Stimulated activated CD4-positive, alpha-beta T cell treated with anti-CD3 and anti-CD28 coated beads, Interleukin-1b, Interleukin-23, amount 100 ng/mL, for 4 hours (primary cell): ENCODE results near the gene MFGE8.
"Not testable (repeated sequence)": the region's sequence is repeated elsewhere in the genome, so short reads cannot be mapped to it uniquely, and the experiment has no call there.

Experiments used
- DNase-seq, 2 donors: peaks; one replicate each; pipeline ENCODE4 v3.0.0-alpha.2; 2020; ENCODE audit warnings: low read depth in 2 of 2

The MFGE8 gene, protein sequence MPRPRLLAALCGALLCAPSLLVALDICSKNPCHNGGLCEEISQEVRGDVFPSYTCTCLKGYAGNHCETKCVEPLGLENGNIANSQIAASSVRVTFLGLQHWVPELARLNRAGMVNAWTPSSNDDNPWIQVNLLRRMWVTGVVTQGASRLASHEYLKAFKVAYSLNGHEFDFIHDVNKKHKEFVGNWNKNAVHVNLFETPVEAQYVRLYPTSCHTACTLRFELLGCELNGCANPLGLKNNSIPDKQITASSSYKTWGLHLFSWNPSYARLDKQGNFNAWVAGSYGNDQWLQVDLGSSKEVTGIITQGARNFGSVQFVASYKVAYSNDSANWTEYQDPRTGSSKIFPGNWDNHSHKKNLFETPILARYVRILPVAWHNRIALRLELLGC

DNA sequence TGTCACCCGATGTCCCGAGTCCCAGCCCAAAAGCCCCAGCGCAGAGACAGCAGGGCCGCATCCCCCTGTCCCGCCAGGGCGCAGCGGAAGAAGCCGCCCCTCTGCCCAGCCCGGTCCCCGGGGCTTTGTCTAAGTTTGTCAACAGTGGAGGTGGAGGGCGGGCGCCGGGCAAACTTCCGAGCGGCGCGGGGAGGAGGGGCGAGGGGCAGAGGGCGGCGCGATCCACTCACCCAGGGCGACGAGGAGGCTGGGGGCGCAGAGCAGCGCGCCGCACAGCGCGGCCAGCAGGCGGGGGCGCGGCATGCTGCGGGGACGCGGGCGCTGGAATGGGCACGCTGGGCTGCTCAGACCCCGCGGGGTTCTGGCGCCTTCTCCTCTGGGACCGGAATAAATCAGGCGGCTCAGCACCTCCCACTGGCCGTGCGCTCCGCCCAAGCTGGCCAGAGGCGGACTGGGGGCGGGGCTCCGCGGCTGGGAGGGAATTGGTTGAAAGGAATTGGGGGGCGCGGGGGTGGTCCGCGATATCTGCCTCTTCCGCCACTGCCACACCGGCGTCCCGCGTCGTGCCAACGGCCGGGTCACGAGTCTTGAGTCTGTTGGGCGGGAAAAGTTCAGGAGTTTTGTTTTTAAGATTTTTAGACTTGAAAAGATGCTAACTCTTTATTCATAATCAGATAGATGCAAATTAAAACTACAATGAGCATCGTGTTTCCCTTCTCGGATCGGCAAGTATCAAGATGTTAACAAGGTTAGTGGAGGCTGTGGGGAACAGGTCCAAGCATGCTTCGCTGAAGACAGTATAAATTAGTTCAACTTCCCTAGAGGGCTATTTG, at the start of gene MFGE8:
Gene MFGE8, minus strand, starts transcription at position 363 of the 833 bp plus-strand sequence. Its CDS starts 60 bp downstream, at position 303.
- DNase-seq, result peak; percentile 55 to 66

DNA sequence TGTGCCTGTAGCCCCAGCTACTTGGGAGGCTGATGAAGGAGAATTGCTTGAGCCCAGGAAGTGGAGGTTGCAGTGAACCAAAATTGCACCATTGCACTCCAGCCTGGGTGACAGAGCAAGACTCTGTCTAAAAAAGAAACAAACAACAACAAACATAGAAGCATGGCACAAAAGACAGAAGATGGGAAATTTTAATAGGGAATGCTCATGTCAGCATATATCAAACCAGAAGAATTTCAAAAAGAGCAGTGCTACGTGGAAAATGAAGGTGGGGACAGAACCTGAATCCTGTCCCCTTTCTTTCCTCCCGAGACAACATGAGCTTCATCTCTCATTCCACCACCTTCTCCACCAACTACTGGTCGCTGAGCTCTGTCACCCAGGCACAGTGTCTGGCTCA, 46.3 kb upstream of the MFGE8 start:
- DNase-seq, result no peak

DNA sequence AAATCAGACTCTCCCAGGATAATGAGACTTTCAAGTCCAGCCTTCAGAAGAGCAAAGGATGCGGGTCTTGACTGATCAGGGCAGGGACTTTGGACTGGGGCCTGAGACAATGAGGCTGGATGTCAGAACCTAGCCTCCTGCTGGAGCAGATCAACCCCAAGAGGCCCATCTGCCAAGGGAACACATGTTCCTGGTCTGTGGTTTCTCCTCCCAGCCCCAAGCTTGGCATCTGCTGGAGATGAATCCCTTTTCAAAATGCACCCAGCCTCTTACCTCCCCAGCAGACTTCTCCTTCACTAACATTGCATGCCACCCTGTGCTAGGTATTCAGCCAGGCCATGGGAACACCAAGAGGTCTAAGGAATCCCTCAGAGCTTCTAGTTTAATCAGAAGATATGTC, 43.7 kb upstream of the MFGE8 start:
- DNase-seq, result no peak

GRCh38 chr15:88956263-88956662, 43.1 kb upstream of the MFGE8 start:
- no peak for DNase-seq

DNA sequence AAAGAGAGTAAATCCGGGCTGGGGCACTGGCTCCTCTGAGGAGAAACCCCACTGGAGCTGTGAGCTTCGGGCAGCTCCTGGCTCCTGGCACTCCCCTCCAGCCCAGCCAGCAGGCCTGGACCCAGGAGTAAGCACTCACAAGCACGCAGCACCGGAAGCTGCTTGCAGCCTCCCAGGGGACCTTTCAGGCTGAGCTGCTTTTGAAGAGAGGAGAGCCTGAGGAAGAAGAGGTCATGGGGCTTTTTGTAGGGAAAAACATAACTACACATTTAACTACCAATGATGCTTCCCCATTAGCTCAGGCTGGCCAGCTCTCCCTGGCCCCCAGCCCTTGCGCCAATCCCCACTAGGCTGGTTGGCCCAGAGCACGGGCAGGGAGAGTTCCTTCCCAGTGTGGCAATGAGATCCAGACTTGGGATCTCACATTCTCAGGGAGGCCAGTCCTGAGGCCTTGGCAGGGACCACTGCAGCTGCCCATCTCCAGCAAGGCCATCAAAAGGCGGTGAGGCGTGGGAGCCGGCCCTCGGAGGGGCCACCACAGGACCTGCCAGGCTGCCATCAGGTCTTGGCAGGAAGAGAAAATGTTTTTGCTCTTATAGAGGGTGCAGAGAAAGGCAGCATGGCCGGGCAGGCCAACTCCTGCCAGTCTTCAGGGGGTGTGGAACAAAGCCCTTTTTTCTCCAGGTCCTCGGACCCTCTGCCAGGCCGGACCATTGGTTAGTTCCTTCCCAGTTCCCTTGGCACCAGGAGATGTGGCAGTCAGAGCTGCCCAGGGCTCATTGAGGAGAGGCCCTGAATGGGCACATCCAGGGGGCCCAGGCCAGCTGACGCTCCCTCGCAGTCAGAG, 41.5 kb upstream of the MFGE8 start:
- no peak for DNase-seq

GRCh38 chr15:88950600-88951160, 37.5 kb upstream of the MFGE8 start:
- DNase-seq, result no peak

GRCh38 chr15:88949734-88950400, 36.7 kb upstream of the MFGE8 start:
- DNase-seq, result no peak

- DNase-seq, result no peak
These were observed 27.0 kb upstream of the MFGE8 start for GRCh38 chr15:88940110-88940675.

GRCh38 chr15:88939486-88939806, 26.3 kb upstream of the MFGE8 start:
- no peak for DNase-seq

DNA sequence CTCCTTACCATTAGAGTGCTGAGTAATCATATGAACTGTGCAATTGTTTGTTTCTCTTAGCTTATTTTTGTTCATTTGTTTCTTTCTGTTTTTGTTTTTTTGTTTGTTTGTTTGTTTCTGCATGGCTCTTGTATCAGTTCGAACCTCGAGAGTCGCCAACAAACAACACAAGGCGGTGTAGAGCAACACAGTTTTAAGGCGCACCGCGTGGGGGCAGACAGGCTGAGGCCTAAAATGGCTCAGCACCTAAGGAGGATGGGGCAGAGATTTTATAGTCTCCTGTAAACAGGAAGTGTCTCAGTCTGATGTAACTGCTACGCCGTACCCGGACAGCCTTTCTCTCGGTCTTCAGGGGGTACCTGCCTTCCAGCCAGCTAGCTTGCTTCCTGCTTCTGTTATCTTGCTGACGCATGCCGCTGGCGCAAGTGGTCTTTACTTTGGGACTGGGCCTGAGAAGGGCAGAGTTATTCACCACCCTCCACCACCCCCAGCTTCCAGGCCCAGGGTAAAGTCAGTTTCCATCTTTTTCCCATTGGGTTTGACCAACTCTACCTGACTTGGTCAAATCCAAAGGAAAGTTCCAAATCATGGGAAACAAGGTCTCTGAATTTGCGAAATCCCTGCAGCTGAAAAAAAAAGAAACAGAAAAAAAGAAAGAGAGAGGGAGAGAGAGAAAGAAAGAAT, 25.8 kb upstream of the MFGE8 start:
- no peak for DNase-seq

- DNase-seq, result not testable (repeated sequence)
These were observed 21.3 kb upstream of the MFGE8 start for GRCh38 chr15:88934449-88934848.

DNA sequence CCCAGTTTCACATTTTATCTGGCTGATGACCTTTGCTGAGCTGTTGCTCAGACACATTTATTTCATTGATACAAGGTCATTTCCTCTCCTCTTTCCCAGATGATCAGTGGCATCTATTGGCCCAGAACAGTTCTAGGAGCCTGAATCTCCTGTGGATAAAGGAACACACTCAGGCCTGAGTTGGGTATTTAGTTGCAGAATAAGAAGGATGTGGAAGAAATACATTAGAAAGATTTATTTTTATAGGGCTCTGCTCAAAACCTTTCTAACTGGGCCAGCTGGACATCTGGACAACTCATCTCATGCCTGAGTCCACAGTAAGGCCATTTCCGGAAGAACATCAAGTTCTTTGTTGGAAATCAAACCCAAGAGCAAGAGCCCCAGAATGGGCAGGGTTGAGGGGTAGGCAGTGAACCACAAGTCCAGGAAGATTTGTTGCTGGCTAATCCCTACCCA, 19.7 kb upstream of the MFGE8 start:
- DNase-seq, result no peak

DNA sequence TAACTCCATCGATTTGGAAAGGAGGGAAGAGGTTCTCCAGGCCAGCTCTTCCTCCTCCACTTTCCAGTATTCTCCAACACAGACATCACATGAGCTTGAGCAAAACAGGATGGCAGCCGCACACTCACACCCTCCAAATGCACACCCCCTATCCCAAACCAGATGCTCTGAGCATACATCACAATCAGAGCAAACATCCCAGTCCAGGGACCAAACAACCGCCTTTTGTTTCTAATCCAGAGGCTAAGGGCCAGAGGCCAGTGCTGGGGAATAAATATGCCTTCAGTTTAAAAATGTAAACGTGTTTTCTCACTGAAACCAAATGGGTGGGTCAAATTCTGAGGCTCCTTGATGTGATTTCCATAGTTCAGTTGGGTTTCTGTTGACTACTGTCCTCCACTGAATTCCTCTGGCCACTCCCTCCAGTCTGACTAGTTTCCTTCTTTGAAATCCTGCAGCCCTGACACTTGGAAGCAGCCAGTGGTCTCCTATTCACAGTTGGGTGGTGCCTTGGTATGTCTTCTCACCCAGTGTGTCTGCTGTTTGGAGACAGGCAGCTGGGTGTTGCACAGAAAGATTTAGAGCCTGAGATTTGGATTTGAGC, 19.2 kb upstream of the MFGE8 start:
- DNase-seq, result no peak

DNA sequence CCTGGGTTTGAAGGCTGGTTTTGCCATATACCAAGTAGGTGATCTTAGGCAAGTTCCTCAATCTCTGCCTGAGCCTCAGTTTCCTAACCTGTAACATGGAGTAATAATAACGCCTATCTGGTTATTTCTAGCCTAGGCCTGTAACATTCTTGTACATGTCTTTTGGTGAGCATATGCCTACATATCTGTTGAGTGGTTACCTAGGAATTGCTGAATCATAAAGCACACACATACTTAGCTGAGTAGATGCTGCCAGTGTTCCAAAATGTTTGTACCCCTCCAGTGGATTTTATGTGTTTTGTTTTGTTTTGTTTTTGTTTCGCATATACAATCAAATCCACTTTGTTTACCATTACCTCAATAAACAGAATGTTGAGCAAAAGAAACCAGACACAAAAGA, 17.4 kb upstream of the MFGE8 start:
- DNase-seq, result no peak

DNA sequence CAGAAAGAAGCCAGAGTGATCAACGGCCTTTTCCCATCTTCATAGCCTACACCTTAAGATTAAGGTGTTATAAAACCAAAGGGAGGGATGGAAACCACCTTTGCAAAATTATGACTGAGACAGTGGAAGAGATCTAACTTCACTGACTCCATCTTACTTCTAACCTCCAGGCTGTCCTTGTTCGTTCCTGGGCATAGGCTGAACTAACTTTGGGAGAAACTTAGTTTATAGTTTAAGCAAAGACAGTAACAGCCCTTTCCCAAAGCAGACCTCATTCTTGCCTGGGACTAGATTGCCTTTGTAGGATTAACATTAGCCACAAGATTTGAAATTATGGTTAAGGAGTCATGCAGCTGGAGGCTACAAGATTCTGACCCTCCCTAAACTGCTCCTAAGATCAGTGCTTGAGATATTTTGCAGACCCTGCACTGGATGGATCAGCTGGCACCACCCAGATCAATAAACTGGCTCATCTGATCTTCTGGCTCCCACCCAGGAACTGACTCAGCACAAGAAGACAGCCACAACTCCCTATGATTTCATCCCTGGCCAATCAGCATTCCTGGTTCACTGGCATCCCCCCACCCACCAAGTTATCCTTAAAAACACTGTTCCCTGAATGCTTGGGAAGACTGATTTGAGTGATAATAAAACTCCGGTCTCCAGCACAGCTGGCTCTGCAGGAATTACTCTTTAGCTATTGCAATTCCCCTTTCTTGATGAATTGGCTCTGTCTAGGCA, 16.3 kb upstream of the MFGE8 start:
- DNase-seq, result not testable (repeated sequence)

DNA sequence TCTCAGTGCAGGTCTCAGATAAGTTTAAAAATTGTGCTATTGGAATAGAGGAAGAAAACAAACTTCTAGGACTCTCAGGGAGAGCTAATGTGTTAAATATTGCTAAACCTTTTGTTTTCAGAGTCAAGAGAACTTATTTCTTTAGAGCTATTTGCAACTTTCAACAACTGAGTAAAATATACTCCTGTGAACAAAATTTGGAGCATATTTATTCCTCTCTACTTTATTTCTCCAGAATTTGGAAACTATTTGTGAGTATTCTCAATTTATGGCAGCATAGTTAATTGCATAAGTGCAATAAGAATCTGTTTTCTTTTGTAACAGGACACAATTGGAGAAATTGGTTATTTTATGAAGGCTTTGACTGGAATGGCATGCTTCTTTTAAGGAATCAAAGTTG, 15.0 kb upstream of the MFGE8 start:
- not testable (repeated sequence) for DNase-seq

DNA sequence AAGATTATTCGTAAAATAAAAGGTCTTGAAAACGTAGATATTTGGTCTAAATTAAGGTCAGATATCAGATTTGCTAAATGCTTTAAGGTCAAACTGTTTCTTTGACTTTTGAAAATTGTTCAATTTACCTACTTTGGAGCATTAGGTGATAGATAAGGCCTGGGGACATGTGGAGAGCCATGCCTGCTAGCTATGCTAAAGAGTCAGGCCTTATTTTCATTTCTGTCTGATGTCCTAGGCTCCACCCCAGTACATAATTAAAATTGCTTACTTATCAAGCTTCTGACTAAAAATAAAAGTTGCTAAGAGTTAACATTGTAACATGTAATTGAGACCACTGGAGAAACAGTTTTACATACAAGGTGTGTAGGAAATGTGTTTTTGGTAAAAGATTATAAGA, 12.5 kb upstream of the MFGE8 start:
- not testable (repeated sequence) for DNase-seq

- not testable (repeated sequence) for DNase-seq
These were observed 7.8 kb upstream of the MFGE8 start for GRCh38 chr15:88920892-88921435.
